Stimulated activated CD4-positive, alpha-beta T cell treated with anti-CD3 and anti-CD28 coated beads, Interleukin-12 subunit alpha, Interleukin-12 subunit beta, amount 100 ng/mL, for 48 hours (primary cell): ENCODE data around the gene DMD.

Experiments
- DNase-seq, 3 donors: peaks; one replicate each; pipeline ENCODE4 v3.0.0-alpha.2; 2020; ENCODE audit warnings: low read depth in 2 of 3, low spot score in 1 of 3

DMD gene

GRCh38 chrX:31092476-31092875 is 2118.9 kb downstream of the DMD start:
- no peak for DNase-seq

GRCh38 chrX:31091819-31092218 is 2119.5 kb downstream of the DMD start:
- DNase-seq, result no peak

- no peak for DNase-seq
Measured at GRCh38 chrX:31074522-31074921, 2136.8 kb downstream of the DMD start.

- DNase-seq, result no peak
Measured at GRCh38 chrX:31071725-31072124, 2139.6 kb downstream of the DMD start, which contains the start of gene FTHL17. Gene FTHL17 (minus strand): TSS chrX:31072041. CDS start chrX:31071953, 88 bp downstream.

- DNase-seq, result no peak
Measured at GRCh38 chrX:31071262-31071661, 2140.1 kb downstream of the DMD start.

- no peak for DNase-seq
Measured at GRCh38 chrX:31070057-31070468, 2141.3 kb downstream of the DMD start.
